Femur (tissue), 1 donor: ENCODE data around the gene SUCLG2.

ENCODE experiments used
- DNase-seq: peaks from one replicate; pipeline ENCODE4 v3.0.0-alpha.2; 2017

The SUCLG2 gene

GRCh38 chr3:67437090-67437489, 217.3 kb downstream of the SUCLG2 start:
- DNase-seq = no peak

- DNase-seq = no peak
Measured at GRCh38 chr3:67433109-67433508, 221.3 kb downstream of the SUCLG2 start.

DNA sequence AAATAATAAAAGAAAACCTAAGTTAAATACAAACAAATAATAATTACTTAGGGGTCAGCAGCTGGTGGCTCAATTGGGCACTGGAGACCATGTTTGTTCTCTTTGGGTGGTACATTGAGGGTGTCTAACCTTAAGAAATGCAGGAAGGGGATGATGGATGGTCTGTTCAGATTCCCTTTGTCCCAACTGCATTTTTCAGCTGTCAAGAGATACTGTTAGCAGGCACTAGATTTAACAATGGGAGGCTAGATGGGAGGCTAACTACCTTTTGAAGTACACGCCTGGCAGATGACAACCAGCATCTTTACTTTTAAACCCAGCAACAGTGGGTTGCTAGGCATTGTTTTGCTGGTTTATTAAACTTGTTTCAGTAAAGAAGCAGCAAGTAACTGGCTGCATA, 222.5 kb downstream of the SUCLG2 start:
- no peak for DNase-seq

DNA sequence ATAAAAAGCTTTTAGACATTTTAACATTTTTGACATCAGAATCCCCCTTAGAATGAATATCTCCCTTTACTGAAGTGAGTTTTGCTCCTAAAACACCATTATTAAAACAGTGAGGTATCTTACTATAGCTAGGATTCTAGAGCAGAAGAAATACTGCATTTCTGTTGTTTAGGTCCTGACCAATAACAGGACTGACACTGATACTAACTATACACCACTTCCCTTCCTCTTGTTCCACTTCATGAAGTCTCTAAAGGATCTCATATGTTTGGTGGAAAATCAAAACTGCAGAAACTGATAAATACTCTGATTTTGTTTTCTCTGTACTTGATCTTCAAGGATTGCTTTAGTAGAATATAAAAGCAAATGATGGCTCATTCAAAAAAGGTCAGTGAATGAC, 230.7 kb downstream of the SUCLG2 start:
- DNase-seq = no peak

DNA sequence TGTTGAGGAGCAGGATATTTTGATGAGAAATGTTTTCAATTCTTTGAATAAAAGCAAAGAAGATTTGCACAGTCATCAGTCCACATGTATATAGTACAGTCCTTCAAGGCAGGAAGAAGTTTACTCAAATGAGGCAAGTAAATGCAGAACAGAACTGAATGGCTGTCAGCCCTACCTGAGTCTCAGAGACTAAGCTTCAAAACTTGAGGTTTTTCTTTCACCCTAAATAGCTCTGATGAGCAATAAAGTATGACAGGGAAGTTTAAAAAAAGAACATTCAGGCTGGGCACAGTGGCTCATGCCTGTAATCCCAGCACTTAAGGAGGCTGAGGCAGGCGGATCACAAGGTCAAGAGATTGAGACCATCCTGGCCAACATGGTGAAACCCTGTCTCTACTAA, 232.5 kb downstream of the SUCLG2 start:
- DNase-seq = no peak

- no peak for DNase-seq
Measured at GRCh38 chr3:67419779-67420178, 234.6 kb downstream of the SUCLG2 start.

DNA sequence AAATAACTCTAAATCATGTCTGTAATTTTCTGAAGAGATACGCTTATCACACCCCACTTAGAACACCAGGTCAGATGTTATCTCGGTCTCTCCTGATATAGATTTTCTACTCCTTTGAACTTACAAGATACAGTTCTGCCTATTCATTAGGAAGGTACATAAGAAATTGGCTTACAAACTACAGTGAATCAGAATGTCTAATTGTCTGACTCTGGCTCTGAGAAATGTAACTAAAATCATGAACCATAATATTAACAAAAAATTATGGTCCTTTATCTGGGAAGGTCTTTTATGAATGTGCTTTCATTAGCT, 235.2 kb downstream of the SUCLG2 start:
- no peak for DNase-seq

DNA sequence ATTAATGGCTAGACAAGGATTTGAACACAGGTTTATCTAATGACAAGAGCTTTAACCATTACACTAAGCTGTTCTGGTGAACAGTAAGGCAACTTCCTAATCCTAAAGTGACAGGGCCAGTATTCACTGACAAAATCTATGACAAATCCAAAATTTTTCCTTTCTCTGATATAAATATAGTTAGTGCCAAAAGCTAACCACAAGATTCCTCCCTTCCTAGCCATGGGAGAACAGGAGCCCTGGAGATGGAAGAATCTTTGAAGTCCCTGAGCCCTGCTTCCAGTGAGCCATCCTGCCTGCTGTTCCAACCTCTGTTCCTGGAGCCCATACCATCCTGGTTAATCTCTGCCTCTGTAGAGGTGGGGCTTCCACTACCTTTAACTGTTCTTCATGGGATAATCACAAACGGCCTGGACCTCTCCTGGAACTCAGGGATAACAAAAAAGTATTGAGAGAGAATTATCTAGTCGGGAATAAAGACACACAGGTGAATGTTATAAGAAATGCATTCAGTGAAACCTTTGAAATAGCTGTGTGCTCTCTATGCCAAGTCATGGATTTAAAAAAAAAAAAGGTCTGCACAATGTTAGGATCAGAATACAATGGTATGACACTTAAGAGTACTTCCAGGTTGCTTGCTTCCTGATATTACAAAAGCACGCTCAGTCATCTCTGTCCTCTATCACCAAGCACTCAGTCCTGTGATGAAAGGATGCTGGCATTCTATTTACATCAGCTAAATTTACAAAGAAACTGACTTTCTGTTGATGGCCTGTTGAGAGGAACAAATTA, 235.8 kb downstream of the SUCLG2 start:
- DNase-seq = no peak

DNA sequence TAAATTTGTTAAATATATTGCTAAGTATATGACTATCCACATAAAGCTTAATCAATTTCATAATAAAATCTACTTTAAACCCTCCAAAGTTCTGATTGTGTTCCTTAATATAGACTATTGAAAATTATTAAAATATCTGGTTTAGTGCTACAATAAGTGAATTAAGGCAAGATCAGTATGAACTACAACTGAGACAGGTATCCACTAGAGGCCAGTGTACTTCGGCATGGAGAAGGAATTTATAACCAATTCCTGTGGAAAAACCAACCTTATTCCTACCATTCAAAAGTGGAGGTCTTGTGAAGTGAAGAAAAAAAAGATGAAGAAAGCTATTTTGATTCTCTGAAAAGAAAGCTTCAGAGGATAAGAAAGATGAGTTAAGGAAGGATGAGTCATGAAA, 237.7 kb downstream of the SUCLG2 start:
- no peak for DNase-seq

GRCh38 chr3:67415511-67415910, 238.9 kb downstream of the SUCLG2 start:
- no peak for DNase-seq

DNA sequence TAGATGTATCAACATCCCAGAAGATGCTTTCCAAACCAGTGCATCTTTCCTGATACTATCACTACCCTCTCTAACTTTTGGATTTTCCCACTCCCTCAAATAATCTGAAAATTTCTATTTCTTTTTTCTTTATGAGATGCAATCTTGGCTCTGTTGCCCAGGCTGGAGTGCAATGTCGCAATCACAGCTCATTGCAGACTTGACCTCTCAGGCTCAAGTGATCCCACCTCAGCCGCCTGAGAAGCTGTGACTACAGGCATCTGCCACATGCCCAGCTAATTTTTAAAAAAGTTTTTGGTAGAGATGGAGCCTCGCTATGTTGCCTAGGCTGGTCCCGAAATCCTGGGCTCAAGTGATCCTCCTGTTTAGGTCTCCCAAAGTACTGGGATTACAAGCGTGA, 239.7 kb downstream of the SUCLG2 start:
- DNase-seq = no peak

- DNase-seq = no peak
Measured at GRCh38 chr3:67405193-67405592, 249.2 kb downstream of the SUCLG2 start.

DNA sequence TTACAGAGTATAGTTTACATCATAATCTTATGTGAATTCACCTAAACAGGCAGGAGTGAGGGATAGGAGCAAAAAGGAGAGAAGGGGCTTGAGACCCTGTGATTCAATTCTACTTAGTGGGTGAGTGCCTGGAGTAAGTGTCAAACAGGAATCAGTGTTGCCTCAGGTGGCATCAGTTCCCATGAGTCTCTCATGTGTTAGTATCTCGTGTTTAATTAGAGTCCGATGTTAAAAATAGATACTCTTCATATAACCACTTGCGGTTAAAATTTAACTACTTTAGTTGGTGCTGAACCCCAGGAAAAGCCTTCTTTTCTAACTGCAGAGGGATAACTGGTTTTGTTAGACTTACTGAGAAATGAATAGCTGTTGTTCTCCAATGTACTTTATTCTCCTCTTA, 251.5 kb downstream of the SUCLG2 start:
- DNase-seq = no peak

DNA sequence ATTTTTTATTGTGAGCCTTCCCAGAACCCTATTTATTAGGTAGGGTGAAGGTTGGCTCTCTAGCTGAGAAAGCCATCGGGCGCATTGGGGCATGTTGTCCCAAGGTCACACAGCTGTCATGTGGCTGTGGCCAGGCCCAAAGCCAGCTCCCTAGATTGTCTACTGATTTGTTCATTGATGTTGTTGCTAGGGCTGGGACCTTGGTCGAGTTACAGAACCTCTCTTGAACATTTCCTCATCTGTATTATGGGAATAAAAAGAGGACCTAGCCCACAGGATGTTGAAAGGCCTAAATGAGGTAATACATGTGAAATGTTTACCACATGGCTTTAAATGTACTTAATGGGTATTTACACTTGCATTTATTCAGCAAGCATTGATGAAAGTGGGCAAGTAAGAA, 252.5 kb downstream of the SUCLG2 start:
- no peak for DNase-seq

DNA sequence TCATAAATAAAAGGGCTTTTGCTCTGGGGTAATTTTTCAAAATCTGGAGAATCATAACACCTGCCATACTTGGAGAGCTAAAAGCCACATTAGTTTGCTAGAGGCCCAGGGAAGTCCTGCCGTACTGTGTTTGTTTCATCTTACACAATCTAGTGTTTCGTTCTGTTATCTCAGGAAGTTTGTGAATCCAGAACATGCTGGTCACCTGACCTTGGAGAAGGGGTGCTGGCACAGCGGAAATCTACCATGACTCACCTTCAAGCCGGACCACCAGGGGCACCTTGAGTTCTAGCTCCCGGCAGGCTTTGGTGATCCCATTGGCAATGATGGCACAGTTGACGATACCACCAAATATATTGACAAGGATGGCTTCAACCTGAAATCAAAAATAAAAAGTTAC, 253.9 kb downstream of the SUCLG2 start:
- no peak for DNase-seq

GRCh38 chr3:67389176-67389575, 265.2 kb downstream of the SUCLG2 start:
- no peak for DNase-seq

DNA sequence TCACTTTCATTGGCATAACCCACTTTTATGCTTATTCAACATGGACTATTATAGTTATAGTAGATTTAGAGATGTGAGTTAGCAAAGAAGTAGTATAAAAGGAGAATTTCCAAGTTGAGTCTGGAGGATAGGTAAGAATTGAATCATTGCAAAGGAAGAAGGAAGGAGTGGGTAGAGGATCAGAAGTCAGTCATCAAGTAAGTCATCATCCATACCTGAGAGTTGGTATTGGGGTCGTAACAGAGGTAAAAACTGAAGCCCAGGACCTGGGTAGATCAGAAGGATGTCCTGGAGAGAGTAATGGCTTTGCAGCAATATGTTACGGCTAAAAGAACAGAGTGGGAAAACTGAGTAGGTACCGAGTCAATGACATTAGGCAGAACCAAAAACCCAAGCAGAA, 265.7 kb downstream of the SUCLG2 start:
- DNase-seq = no peak

- no peak for DNase-seq
Measured at GRCh38 chr3:67386451-67386850, 268.0 kb downstream of the SUCLG2 start.

- peak; percentile 64 for DNase-seq
Measured at GRCh38 chr3:67384760-67385397, 269.5 kb downstream of the SUCLG2 start.

GRCh38 chr3:67384016-67384415, 270.4 kb downstream of the SUCLG2 start:
- no peak for DNase-seq

DNA sequence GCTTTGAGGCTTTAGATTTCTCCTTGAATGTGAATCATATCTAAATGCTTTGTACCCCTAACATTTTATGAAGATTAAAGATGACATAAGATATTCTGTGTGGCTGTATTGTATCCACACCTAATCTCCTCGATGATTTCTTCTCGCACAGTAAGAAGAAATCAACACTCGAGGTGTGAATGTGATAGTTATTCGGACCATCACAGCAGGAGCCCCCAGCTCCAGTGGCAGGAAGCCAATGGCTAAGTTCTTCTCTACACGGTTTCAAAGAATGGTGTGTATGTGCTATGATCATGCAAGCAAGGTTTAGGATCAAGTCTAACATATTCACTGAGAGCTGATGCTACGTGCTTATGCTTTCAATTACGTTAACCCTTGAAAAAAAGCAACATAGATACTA, 271.0 kb downstream of the SUCLG2 start:
- DNase-seq = no peak

- no peak for DNase-seq
Measured at GRCh38 chr3:67382536-67382935, 271.9 kb downstream of the SUCLG2 start.

DNA sequence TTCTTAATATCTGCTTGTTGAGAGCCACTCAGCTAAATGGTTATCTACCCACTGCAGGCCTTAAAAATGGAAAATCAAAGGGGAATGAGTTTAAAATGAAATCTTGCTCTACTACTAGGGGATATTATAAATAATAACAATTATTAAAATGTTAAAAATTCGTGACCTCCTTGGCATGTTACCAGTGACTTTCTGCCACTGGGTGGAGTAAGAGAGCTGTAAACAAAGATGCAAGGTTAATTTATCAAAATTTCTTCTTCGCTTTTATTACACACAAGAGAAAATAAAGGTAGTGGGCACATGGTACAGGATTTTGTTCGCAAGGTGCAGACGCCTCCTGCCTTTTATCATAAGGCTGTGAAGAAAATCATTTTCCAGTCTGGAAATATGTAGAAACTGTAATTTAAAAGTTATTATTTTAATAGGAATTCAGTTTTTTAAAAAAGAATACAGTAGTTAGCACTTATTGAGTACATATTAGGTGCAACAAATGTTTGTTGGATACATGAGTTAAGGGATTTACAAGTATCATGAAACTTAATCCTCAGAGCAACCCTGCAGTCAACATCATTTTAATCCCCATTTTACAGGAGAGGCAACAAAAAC, 272.6 kb downstream of the SUCLG2 start:
- no peak for DNase-seq

- no peak for DNase-seq
Measured at GRCh38 chr3:67380118-67380517, 274.3 kb downstream of the SUCLG2 start.

DNA sequence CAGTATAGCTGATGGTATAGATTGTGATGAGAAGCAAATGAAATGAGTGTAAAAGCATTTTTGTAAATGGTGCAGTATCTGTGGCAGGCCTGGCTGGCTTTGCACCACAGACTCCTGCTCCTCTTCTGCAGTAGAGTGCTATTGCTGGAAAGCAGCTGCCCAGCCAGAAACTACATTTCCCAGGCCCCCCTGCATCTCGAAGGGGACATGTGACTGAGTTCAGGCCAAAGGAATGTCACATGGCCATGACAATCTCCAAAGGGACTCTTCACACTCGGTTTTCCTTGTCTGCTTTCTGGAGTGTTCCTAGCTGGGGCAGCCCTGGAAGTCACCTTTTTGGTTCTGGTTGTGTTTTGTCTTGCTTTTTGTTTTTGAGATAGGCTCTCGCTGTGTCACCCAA, 277.1 kb downstream of the SUCLG2 start:
- no peak for DNase-seq
